Uterus (tissue), 2 donors: ENCODE measurements around the gene PTPN13.

Source experiments
- POLR2A ChIP-seq, 2 donors: fragments of 450-650 bp; IDR thresholded peaks; one replicate each; pipeline ENCODE4 v1.6.1; 2016; ENCODE audit warnings: antibody characterized with exemption in 2 of 2, mild to moderate bottlenecking in 1 of 2, moderate library complexity in 1 of 2
- TF ChIP-seq, protein P1 (sequence below), 4 experiments: fragments of 200-600 bp in 2 of 4; fragments of 450-650 bp in 2 of 4; sonication (generic) in 2 of 4; IDR thresholded peaks; one replicate each; pipeline ENCODE4 v1.5.1; 2016 to 2019; ENCODE audit warnings: antibody characterized with exemption in 4 of 4, mild to moderate bottlenecking in 2 of 4, moderate library complexity in 1 of 4

DNA sequence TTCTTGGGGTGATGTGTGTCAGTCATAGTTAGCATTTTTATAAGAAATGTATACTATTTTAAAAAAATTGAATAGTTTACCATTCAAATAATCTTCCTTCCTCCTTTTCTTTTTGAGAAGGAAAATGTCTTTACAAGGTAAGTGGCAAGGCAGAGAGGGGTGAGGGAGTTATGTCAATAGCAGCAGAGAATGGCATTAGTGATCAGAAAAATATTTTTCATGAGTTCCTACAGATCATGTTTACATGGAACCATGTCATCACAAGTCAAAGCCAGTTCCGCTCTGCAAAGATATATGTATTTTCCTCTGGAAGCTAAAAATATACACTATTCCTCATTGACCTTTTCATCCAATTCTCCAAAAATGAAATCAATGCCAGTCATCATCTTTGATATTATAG lies 67.3 kb downstream of the PTPN13 start:
- TF ChIP-seq, protein P1, sequence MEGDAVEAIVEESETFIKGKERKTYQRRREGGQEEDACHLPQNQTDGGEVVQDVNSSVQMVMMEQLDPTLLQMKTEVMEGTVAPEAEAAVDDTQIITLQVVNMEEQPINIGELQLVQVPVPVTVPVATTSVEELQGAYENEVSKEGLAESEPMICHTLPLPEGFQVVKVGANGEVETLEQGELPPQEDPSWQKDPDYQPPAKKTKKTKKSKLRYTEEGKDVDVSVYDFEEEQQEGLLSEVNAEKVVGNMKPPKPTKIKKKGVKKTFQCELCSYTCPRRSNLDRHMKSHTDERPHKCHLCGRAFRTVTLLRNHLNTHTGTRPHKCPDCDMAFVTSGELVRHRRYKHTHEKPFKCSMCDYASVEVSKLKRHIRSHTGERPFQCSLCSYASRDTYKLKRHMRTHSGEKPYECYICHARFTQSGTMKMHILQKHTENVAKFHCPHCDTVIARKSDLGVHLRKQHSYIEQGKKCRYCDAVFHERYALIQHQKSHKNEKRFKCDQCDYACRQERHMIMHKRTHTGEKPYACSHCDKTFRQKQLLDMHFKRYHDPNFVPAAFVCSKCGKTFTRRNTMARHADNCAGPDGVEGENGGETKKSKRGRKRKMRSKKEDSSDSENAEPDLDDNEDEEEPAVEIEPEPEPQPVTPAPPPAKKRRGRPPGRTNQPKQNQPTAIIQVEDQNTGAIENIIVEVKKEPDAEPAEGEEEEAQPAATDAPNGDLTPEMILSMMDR (IDR thresholded peaks at IDR 0.05): no peak
- no peak for TF ChIP-seq POLR2A (IDR thresholded peaks at IDR 0.05)
